HG02763 (cell line): ENCODE measurements around the gene BTAF1.

Experiments used
- ATAC-seq: cut with Tn5 transposase; IDR thresholded peaks from one replicate; pipeline ENCODE4 v1.9.1; 2021; ENCODE audit warnings: mild to moderate bottlenecking, moderate library complexity; ENCODE audit not compliant: unreplicated experiment

BTAF1 gene

DNA sequence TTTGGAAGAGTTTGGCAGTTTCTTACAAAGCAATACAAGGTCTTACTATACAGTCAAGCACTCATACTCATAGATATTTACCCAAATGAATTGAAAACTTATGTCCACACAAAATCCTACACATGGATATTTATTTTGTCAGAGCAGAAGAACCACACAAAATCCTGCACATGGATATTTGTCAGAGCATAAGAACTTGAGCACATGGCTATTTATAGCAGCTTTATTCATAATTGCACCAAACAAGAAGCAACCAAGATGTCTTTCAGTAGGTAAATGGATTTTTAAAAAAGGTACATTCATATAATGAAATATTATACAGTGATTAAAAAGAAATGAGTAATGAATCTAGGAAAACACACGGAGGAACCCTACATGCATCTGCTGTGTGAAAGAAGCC lies 115.4 kb downstream of the BTAF1 start:
- no peak for ATAC-seq

DNA sequence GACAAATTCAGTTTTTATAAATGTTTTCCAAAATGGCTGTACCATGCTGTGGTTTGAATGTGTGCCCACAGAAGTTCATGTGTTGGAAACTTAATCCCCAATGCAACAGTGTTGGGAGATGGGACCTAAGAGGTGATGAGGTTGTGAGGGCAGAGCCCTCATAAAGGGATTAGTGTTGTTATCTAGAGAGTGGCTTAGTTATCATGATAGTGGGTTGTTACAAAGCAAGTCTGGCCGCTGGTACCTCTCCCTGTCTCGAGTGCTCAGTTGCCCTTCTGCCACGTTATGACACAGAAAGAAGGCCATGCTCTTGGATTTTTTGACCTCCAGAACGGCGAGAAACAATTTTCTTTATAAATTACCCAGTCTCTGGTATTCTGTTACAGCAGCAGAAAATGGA lies 119.0 kb downstream of the BTAF1 start:
- no peak for ATAC-seq

- no peak for ATAC-seq
Measured at GRCh38 chr10:92045641-92046106, 122.1 kb downstream of the BTAF1 start.

- no peak for ATAC-seq
Measured at GRCh38 chr10:92047215-92047614, 123.6 kb downstream of the BTAF1 start.

- no peak for ATAC-seq
Measured at GRCh38 chr10:92052088-92052487, 128.5 kb downstream of the BTAF1 start.

GRCh38 chr10:92052741-92053140 lies 129.2 kb downstream of the BTAF1 start:
- no peak for ATAC-seq

DNA sequence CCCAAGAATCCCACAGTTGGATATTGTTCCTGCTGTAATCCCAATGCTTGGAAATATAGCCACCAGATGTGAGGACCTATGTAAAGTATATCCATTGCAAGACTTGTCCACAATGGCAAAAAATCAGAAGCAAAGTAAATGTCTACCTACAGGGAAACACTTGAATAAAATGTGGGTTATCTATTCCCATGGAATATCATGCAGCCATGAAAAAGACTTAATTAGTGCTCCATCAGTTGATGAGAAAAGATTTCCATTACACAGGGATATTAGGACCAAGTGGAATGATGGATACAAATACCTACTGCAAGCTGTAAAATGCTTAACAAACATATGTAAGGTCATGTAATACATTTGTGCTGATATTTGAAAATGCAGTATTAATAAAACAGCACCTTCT lies 131.2 kb downstream of the BTAF1 start:
- no peak for ATAC-seq

DNA sequence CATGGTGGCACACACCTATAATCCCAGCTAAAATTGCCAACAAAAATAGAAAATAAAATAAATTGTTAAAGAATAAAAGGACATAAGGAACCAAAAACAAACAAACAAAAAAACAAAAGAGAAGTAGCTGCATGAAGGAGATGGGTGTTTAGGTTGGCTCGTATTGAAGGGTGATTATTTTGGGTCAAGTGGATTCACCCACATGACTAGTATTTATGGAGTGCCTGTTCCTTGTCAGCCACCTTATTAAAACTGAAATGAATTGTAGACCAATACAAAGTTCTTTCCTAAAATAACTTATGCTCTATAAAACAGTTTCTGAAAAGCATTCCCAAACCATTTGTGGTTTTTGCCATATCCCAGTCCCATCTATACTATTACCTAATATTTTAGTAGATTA lies 138.7 kb downstream of the BTAF1 start:
- no peak for ATAC-seq

DNA sequence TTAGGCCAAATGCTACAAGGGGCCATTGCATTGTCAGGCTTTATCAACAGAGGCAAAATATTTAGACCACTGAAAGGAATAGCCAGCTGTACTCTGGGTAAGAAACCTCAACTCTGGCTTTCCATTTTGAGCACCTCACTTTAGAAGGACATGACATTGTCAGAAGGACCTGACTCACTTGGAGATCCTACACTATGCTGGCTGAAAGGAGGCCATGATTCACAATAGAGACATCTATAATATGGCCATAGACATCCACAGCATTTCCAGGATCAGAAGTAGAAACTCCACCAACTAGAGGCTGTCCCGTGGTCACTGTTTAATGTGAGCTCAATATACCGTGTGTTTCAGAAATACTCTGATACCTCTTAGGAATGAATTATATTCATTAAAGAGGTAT lies 140.9 kb downstream of the BTAF1 start:
- ATAC-seq, result no peak

GRCh38 chr10:92066386-92066785 lies 142.8 kb downstream of the BTAF1 start:
- ATAC-seq, result no peak

DNA sequence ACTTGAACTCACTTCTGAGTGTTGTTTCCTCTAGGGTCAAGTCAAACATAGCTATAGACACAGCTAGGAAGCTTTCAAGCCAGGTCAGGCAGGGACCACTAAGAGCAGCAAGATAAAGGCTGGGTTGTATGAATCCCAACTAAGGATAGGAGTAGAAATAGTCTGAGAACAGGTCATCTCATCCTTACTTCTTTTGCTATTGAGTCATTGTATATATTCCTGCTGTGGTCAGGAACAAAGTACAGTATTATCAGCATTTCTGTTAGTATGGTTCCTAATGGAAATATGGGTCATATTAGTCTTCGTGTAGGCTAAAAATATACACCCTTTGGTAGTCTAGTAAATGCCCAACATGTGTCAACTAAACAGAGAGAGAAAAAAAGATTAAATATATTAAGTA lies 145.3 kb downstream of the BTAF1 start:
- no peak for ATAC-seq

DNA sequence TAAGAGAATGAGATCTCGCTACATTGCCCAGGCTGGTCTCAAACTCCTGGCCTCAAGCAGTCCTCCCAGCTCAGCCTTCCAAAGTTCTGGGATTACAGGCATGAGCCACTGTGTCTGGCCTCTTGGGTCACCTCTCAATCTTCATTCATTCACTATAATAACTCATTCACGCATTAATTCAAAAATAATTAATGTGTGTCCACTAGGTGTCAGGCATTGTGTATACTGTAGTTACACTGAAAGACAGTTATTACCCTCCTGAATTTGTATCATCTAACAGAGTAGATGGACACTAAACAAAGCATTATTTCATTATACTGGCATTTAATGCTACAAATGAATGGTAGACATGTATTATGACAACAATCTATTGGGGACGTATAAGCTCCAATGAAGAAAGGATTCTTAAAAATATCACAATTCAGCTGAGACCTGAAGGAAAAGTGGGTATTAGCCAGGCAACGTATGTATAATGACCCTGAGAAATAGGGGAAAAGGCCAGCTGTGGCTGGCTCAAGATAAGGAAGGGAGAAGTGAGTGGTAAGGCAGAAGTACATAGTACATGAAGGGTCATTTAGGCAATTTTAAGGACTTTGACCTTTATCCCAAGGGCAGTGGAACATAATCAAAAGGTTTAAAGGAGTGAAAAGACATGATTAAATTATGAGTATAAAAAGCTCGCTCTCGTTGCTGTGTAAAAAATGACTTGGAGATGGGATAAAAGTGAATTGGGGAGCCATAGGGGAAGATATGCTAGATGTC lies 150.7 kb downstream of the BTAF1 start:
- no peak for ATAC-seq

DNA sequence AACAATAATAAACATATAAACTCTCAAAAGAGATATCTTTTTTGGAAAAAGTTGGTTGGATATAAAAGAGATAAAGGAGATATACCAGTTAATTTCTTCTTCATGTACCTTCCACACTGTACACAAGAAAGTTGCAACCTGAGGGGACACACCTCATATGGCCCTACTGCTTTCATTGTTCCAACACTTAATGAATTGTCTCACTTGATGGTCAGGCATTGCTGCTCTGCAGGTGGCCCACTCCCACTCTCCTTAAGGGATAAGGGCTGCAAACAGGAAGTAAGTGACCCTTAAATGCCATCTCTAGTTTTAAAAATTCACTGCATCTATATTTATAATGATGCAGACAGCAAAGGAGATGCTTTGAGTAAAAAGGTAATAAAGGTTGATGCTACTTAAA lies 152.3 kb downstream of the BTAF1 start:
- ATAC-seq, result no peak

DNA sequence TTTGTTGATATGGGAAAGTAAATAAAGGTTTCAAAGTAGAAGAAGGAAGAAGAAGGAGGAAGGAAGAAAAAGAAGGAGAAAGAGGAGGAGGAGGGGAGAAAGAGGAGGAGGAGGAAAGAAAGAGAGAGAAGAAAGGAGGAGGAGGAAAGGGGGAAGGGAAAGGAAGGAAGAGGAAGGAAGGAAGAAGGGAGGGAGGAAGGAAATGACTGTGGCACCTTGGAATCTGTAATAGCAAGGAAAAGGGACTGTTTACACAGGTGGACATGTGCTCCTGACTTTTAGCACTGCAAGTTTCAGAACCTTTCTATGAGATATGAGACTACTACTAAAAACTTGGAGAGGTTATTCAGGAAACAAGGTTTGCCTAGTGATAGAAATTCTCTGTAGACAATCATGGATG lies 153.2 kb downstream of the BTAF1 start:
- ATAC-seq, result no peak

GRCh38 chr10:92079003-92079402 lies 155.4 kb downstream of the BTAF1 start:
- no peak for ATAC-seq
